Measurements from ENCODE around the gene SLC36A1.

DNA sequence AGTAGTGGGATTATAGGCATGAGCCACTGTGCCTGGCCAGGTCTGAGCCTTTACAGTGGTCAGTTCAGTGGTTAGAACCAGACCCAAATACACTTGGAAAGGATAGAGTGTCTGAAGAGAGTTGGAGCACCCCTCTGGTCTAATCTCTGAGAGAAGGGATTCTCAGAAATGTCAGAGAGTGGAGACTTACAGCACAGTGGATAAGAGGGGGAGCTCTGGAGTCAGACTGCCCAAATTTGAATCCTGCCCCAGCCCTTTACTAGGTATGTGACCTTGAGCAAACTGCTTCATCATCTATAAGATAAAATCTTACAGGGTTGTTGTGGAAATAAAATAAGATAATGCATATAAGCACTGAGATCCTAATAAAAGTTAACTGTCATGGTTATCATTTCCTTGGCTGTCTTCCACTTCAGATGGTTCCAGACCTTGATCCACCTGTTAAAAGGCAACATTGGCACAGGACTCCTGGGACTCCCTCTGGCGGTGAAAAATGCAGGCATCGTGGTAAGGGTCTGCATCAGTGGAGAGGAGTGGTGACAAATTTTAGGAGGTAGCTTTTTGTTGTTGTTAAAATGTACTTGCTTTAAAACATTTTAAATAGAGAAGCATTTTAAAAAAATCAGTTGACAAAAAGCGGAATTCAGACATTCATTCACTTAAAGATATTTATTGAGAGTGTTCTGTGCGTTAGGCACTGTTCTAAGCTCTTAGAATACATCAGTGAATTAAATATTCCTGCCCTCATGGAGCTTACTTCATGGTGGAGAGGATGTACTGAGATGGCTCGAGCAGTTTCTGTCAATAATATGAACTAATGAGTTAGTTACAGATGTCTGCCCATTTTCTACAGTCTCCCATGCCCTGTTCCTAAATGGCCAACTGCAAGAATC, 16.0 kb downstream of the SLC36A1 start:
- TF ChIP-seq EZH2phosphoT487 (IDR thresholded peaks at IDR 0.05; ENCODE audit: low read depth, severe bottlenecking, unreplicated experiment), result no peak
- no peak for TF ChIP-seq EZH2 (IDR thresholded peaks at IDR 0.05; ENCODE audit: borderline replicate concordance)
- TF ChIP-seq, protein P1, sequence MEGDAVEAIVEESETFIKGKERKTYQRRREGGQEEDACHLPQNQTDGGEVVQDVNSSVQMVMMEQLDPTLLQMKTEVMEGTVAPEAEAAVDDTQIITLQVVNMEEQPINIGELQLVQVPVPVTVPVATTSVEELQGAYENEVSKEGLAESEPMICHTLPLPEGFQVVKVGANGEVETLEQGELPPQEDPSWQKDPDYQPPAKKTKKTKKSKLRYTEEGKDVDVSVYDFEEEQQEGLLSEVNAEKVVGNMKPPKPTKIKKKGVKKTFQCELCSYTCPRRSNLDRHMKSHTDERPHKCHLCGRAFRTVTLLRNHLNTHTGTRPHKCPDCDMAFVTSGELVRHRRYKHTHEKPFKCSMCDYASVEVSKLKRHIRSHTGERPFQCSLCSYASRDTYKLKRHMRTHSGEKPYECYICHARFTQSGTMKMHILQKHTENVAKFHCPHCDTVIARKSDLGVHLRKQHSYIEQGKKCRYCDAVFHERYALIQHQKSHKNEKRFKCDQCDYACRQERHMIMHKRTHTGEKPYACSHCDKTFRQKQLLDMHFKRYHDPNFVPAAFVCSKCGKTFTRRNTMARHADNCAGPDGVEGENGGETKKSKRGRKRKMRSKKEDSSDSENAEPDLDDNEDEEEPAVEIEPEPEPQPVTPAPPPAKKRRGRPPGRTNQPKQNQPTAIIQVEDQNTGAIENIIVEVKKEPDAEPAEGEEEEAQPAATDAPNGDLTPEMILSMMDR (IDR thresholded peaks at IDR 0.05; ENCODE audit: poor library complexity), result peak; percentile 54
